Gastrocnemius medialis (tissue), 4 donors: ENCODE data around the gene UGT2B10. TPM values are rescaled to one million over a fixed set of nuclear protein-coding genes. Genes with fewer than 3 reads are reported as not detected.
"Not testable (repeated sequence)": the region's sequence is repeated elsewhere in the genome, so short reads cannot be mapped to it uniquely, and the experiment has no call there.

Experiments
- ATAC-seq, 2 donors: fragments of 150-250 bp; one replicate each; pipeline ENCODE4 v1.9.1; 2016
- DNase-seq, 2 donors: peaks; one replicate each; pipeline ENCODE4 v3.0.0-alpha.2; 2019
- H3K27ac ChIP-seq, 4 donors: fragments of 200-600 bp; sonication (generic); 1 replicate in 1 of 4; 2 replicates in 3 of 4; pipeline ENCODE4 v1.5.1; 2016 to 2018; ENCODE audit warnings: mild to moderate bottlenecking in 2 of 4, moderate library complexity in 1 of 4
- H3K27me3 ChIP-seq, 3 donors: fragments of 200-600 bp; sonication (generic) in 2 of 3; 1 replicate in 1 of 3; 2 replicates in 2 of 3; pipeline versions ENCODE4 v1.5.1 to v1.6.0; 2016 to 2019; ENCODE audit warnings: mild to moderate bottlenecking in 1 of 3, moderate library complexity in 1 of 3
- H3K36me3 ChIP-seq, 2 donors: fragments of 200-600 bp; sonication (generic) in 1 of 2; one replicate each; pipeline ENCODE4 v1.5.1; 2017 to 2018
- H3K4me1 ChIP-seq, 2 donors: fragments of 200-600 bp; sonication (generic) in 1 of 2; one replicate each; pipeline ENCODE4 v1.5.1; 2016 to 2017; ENCODE audit warnings: mild to moderate bottlenecking in 2 of 2
- H3K4me3 ChIP-seq, 4 donors: fragments of 200-600 bp; sonication (generic) in 3 of 4; 1 replicate in 1 of 4; 2 replicates in 3 of 4; pipeline ENCODE4 v1.5.1; 2016 to 2019; ENCODE audit warnings: mild to moderate bottlenecking in 2 of 4
- H3K9me3 ChIP-seq, 3 donors: fragments of 200-600 bp; sonication (generic) in 2 of 3; 1 replicate in 1 of 3; 2 replicates in 2 of 3; pipeline ENCODE4 v1.5.1; 2016 to 2019
- POLR2A ChIP-seq, 2 donors: fragments of 450-650 bp; IDR thresholded peaks; one replicate each; pipeline ENCODE4 v1.6.1; 2017; ENCODE audit warnings: antibody characterized with exemption in 2 of 2, mild to moderate bottlenecking in 2 of 2, moderate library complexity in 2 of 2
- in situ Hi-C, 4 donors: fragments of 200-750 bp; cut with MboI; loops; one replicate each; pipeline versions ENCODE4 v1.15.0 to v1.8.0; 2017; ENCODE audit warnings: low sequenced_read_pairs in 4 of 4
- intact Hi-C: fragments of 100-400 bp; cut with DNase I; formaldehyde crosslinking; loops from one replicate; pipeline ENCODE4 v1.15.1; 2023; ENCODE audit warnings: low total_unique reads
- total RNA-seq, 4 donors: library from RNA; depleted of rRNA; stranded (reverse); fragments of >200 nt; gene quantifications; one replicate each; pipeline versions ENCODE4 v1.1.0 to v1.2.3, GENCODE V29; 2016
- TF ChIP-seq, protein P1 (sequence below), 5 experiments: fragments of 450-650 bp in 3 of 5; fragments of 200-600 bp in 2 of 5; sonication (generic) in 2 of 5; IDR thresholded peaks in 4 of 5; conservative IDR thresholded peaks in 1 of 5; 1 replicate in 4 of 5; 2 replicates in 1 of 5; pipeline ENCODE4 v1.5.1; 2016 to 2019; ENCODE audit warnings: antibody characterized with exemption in 5 of 5, mild to moderate bottlenecking in 3 of 5, moderate library complexity in 3 of 5

The UGT2B10 gene
- total RNA-seq, 4 donors from 2014 or later, result 0.18 TPM; not detected in 3

DNA sequence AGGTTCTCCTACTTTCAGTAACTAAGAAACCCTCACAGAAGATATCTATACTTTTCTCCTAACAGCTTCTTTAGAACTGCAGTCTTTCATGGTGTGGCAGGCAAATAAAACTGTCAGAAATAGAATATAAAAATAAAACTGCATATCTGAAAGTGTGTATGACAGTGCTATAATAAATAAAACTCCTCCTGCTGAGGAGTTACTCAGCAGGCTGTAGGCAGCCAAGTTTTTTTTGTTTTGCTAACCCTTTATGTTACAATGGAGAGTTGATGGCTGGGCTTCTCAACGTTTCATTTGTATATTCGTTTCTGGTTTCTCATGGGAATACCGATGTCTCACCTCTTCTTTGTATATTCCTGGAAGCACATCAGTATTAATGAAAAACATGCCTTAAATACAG lies 18.2 kb upstream of the UGT2B10 start:
- H3K9me3 ChIP-seq, result no peaks in the 10 kb centered on the region
- DNase-seq (no peak), ATAC-seq (no peak)
- TF ChIP-seq, protein P1, sequence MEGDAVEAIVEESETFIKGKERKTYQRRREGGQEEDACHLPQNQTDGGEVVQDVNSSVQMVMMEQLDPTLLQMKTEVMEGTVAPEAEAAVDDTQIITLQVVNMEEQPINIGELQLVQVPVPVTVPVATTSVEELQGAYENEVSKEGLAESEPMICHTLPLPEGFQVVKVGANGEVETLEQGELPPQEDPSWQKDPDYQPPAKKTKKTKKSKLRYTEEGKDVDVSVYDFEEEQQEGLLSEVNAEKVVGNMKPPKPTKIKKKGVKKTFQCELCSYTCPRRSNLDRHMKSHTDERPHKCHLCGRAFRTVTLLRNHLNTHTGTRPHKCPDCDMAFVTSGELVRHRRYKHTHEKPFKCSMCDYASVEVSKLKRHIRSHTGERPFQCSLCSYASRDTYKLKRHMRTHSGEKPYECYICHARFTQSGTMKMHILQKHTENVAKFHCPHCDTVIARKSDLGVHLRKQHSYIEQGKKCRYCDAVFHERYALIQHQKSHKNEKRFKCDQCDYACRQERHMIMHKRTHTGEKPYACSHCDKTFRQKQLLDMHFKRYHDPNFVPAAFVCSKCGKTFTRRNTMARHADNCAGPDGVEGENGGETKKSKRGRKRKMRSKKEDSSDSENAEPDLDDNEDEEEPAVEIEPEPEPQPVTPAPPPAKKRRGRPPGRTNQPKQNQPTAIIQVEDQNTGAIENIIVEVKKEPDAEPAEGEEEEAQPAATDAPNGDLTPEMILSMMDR (IDR thresholded peaks at IDR 0.05 in 4 of 5, conservative IDR thresholded peaks at IDR 0.05 in 1 of 5), result no peak
- no peak for TF ChIP-seq POLR2A (IDR thresholded peaks at IDR 0.05)
- no peaks in the 10 kb centered on the region for H3K4me1 ChIP-seq
- in situ Hi-C loops, result no loop called here
- no peak overlapping the region for H3K27ac ChIP-seq
- H3K36me3 ChIP-seq, result no peaks in the 10 kb centered on the region
- no peaks in the 10 kb centered on the region for H3K27me3 ChIP-seq
- no peak overlapping the region for H3K4me3 ChIP-seq
- intact Hi-C loops, result no loop called here

DNA sequence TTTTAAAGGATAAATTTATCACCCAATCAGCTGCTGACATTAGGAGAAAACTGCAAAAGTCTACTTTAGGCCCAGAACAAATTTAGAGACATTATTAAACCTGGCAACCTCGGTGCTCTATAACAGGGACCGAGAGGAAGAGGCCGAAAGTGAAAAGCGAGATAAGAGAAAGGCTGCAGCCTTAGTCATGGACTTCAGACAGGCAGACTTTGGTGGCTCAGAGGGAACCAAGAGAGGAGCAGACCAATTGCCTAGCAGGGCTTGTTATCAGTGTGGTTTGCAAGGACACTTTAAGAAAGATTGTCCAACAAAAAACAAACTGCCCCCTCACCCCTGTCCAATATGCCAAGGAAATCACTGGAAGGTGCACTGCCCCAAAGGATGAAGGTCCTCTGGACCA lies 12.8 kb upstream of the UGT2B10 start:
- intact Hi-C loops, result no loop called here
- no peak overlapping the region for H3K4me3 ChIP-seq
- ATAC-seq (no peak), DNase-seq (no peak)
- H3K9me3 ChIP-seq, result no peaks in the 10 kb centered on the region
- H3K4me1 ChIP-seq, result no peaks in the 10 kb centered on the region
- H3K36me3 ChIP-seq, result no peaks in the 10 kb centered on the region
- no peak overlapping the region for H3K27ac ChIP-seq
- in situ Hi-C loops, result no loop called here
- TF ChIP-seq, protein P1 (IDR thresholded peaks at IDR 0.05 in 4 of 5, conservative IDR thresholded peaks at IDR 0.05 in 1 of 5), result no peak
- no peak for TF ChIP-seq POLR2A (IDR thresholded peaks at IDR 0.05)
- no peaks in the 10 kb centered on the region for H3K27me3 ChIP-seq

GRCh38 chr4:68808060-68808459 lies 7.7 kb upstream of the UGT2B10 start:
- DNase-seq, result no peak
- H3K9me3 ChIP-seq, result no peaks in the 10 kb centered on the region
- H3K27ac ChIP-seq, result no peak overlapping the region
- ATAC-seq, result no peak
- no peaks in the 10 kb centered on the region for H3K27me3 ChIP-seq
- intact Hi-C loops (no loop called here), in situ Hi-C loops (no loop called here)
- TF ChIP-seq, protein P1 (IDR thresholded peaks at IDR 0.05 in 4 of 5, conservative IDR thresholded peaks at IDR 0.05 in 1 of 5), result no peak
- no peak for TF ChIP-seq POLR2A (IDR thresholded peaks at IDR 0.05)
- H3K36me3 ChIP-seq, result no peaks in the 10 kb centered on the region
- no peak overlapping the region for H3K4me3 ChIP-seq
- no peaks in the 10 kb centered on the region for H3K4me1 ChIP-seq

DNA sequence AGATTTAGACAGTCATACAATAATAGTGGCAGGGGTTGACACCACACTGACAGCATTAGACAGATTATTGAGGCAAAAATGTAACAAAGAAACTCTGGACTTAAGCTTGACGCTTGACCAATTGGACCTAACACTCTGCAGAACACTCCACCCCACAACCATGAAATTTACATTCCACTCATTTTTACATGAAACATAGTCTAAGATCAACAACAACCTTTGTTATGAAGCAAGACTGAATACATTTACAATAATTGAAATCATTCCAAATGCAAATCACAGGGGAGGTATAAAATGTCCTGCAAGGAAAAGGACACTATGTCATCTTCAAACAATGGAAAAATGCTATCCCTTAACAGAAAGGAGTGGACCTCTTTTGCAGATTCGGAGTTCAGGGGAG lies 4.9 kb upstream of the UGT2B10 start:
- TF ChIP-seq, protein P1 (IDR thresholded peaks at IDR 0.05 in 4 of 5, conservative IDR thresholded peaks at IDR 0.05 in 1 of 5), result no peak
- no peak for TF ChIP-seq POLR2A (IDR thresholded peaks at IDR 0.05)
- Histone ChIP-seq H3K9me3 (no peaks in the 10 kb centered on the region), H3K4me3 (no peak overlapping the region), H3K27ac (no peak overlapping the region), H3K36me3 (no peaks in the 10 kb centered on the region), H3K27me3 (no peaks in the 10 kb centered on the region), H3K4me1 (no peaks in the 10 kb centered on the region)
- in situ Hi-C loops (no loop called here), intact Hi-C loops (no loop called here)
- no peak for ATAC-seq
- DNase-seq, result no peak

DNA sequence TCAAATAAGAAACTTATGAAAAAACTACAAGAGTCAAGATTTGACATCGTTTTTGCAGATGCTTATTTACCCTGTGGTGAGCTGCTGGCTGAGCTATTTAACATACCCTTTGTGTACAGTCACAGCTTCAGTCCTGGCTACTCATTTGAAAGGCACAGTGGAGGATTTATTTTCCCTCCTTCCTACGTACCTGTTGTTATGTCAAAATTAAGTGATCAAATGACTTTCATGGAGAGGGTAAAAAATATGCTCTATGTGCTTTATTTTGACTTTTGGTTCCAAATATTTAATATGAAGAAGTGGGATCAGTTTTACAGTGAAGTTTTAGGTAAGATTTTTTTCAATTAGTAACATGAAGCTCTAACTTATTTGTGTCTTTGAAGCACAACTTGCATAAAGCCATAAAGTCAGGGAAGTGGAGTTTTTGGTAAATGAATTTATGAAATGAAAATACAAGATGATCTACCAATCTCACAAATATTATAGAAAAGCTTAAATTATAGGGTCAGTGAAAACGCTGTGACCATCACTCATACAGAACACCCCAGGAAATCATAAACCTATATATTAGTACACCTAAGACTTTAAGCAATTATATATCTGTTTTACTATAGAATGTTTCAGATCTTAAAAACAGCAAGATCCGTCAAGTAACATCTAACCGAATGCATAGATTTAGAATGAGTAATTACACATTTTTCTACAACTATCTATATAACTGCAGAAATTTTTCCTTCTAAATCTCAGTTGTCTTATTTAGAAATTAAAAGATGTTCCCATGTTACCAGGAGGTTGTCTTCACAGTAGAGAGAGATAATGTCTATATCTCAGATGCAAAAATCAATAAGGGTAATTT lies 844 bp downstream of the UGT2B10 start:
- H3K9me3 ChIP-seq, H3K4me1 ChIP-seq, ATAC-seq, H3K27ac ChIP-seq, H3K4me3 ChIP-seq, in situ Hi-C loops, H3K27me3 ChIP-seq, intact Hi-C loops, DNase-seq, H3K36me3 ChIP-seq: not testable (repeated sequence)
